Mucosa of descending colon (tissue), 3 donors: ENCODE results near the gene KIF3C. TPM values are rescaled to one million over a fixed set of nuclear protein-coding genes. Genes with fewer than 3 reads are reported as not detected.
"Not testable (repeated sequence)": the region's sequence is repeated elsewhere in the genome, so short reads cannot be mapped to it uniquely, and the experiment has no call there.

Experiments used
- ATAC-seq: fragments of 200-7000 bp; cut with Tn5 transposase; one replicate; pipeline ENCODE4 v1.9.1; 2020; ENCODE audit warnings: mild to moderate bottlenecking, moderate library complexity
- DNase-seq, 3 donors: peaks; one replicate each; pipeline ENCODE4 v3.0.0-alpha.2; 2020
- H3K36me3 ChIP-seq: fragments of 200-600 bp; one replicate; pipeline ENCODE4 v1.8.0; 2021; ENCODE audit warnings: low read depth, mild to moderate bottlenecking
- H3K4me1 ChIP-seq: fragments of 200-600 bp; one replicate; pipeline ENCODE4 v1.8.0; 2021; ENCODE audit warnings: low read depth, mild to moderate bottlenecking
- H3K4me3 ChIP-seq: fragments of 200-600 bp; one replicate; pipeline ENCODE4 v1.8.0; 2021; ENCODE audit warnings: mild to moderate bottlenecking
- H3K9me3 ChIP-seq: fragments of 200-600 bp; one replicate; pipeline ENCODE4 v1.8.0; 2021; ENCODE audit warnings: mild to moderate bottlenecking
- intact Hi-C, 2 donors: fragments of 100-400 bp; cut with DNase I in 1 of 2; cut with micrococcal nuclease in 1 of 2; formaldehyde crosslinking; loops; one replicate each; pipeline versions ENCODE4 v1.11.0 to v1.11.1; 2022; cut with DNase I, micrococcal nuclease
- total RNA-seq, 3 donors: library from RNA; stranded (reverse); fragmentation: NEBNext Ultra II Directional in 2 of 3; extraction: Animal tissue kit (Norgen Biotek cat#: 25700) in 2 of 3; gene quantifications; one replicate each; pipeline versions ENCODE4 v1.2.1 to v1.2.4, GENCODE V29; 2021 to 2023
- TF ChIP-seq, protein P1 (sequence below): fragments of 200-600 bp; IDR thresholded peaks from one replicate; pipeline ENCODE4 v1.8.0; 2022; ENCODE audit warnings: antibody characterized with exemption, mild to moderate bottlenecking
- donor health status: DM: no; HTN: no; CAD: no; lungs with moderate emphysema.
- donor health status: DM: no; HTN: no; CAD: no.
- donor health status: DM: no; HTN: yes; CAD: no.

Gene KIF3C
- total RNA-seq, 3 donors from 2014 or later: 1.7 to 14.9 (median 3.3) TPM

DNA sequence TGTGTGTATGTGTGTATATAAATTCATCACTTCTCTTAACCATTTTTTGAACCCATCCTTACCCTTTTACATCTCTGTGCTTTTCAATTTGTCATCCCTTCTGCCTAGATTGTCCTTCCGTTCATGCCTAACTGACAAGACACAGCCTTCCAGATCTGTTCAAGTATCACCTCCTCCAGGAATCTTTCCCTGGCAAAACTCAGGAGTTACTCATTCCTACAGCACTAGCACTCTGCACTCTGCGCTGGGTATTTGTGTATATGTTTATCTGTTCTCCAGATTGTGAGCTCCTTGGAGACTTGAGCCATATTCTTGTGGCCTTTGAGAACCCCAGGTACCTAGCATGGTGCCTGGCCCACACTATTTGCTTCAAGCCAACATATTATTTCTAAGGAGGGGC is 77.2 kb downstream of the KIF3C start:
- no peaks in the 10 kb centered on the region for H3K4me1 ChIP-seq
- H3K4me3 ChIP-seq: no peak overlapping the region
- H3K9me3 ChIP-seq: no peaks in the 10 kb centered on the region
- H3K36me3 ChIP-seq: no peaks in the 10 kb centered on the region
- ATAC-seq (no peak), DNase-seq (no peak)
- intact Hi-C loops: no loop called here
- TF ChIP-seq, protein P1, sequence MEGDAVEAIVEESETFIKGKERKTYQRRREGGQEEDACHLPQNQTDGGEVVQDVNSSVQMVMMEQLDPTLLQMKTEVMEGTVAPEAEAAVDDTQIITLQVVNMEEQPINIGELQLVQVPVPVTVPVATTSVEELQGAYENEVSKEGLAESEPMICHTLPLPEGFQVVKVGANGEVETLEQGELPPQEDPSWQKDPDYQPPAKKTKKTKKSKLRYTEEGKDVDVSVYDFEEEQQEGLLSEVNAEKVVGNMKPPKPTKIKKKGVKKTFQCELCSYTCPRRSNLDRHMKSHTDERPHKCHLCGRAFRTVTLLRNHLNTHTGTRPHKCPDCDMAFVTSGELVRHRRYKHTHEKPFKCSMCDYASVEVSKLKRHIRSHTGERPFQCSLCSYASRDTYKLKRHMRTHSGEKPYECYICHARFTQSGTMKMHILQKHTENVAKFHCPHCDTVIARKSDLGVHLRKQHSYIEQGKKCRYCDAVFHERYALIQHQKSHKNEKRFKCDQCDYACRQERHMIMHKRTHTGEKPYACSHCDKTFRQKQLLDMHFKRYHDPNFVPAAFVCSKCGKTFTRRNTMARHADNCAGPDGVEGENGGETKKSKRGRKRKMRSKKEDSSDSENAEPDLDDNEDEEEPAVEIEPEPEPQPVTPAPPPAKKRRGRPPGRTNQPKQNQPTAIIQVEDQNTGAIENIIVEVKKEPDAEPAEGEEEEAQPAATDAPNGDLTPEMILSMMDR: no peak

DNA sequence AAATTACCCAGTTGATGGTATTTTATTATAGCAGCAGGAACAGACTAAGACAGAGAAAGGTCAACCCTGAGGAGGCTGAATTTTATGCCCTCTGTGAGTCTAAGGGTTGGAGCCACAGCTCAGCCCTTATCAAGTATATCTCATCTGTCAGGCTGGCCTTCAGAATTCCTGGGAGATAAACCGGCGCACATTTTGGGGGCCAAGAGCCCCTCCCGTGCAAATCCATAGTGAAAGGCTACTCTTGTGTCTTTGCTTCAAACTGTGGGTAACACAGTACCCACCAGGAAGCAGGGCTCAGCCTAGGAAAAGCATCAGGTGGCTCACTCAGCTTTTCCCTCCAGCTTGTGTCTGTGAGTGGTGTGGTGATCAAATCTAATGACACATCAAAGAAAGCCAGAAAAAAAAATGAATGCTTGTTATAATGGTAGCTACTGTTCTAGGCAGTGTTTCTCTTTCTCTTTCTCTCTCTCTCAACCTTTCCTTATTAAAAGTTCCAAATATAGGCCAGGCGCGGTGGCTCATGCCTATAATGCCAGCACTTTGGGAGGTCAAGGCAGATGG is 79.0 kb downstream of the KIF3C start:
- H3K9me3 ChIP-seq: no peaks in the 10 kb centered on the region
- no peaks in the 10 kb centered on the region for H3K36me3 ChIP-seq
- no peaks in the 10 kb centered on the region for H3K4me1 ChIP-seq
- DNase-seq: no peak
- no peak overlapping the region for H3K4me3 ChIP-seq
- no peak for ATAC-seq
- intact Hi-C loops: no loop called here
- TF ChIP-seq, protein P1: no peak

DNA sequence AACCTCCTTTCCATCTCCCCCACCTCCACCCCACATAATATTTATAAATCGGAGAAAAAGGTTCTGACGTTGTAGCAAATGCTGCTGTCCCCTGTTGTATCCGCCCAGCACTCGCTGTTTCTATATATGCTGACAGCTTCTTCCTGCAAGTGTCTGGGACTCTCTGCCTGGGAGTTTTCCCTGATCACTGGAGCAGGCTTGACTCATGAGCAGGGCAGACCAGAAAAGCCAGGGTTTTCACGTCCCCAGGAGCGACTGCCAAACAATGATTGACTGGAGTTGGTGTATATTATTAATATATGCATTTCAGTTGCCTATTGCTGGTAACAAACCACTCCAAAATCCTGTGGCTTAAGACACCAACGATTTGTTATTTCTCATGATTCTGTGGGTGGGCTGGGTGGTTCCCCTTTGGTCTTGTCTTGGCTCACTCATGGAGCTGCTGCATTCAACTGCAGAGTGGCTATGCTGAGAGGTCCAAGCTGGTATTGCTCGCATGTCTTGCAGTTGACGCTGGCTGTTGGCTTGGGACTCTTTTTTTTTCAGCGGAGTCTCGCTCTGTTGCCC is 82.8 kb downstream of the KIF3C start:
- H3K9me3 ChIP-seq: no peaks in the 10 kb centered on the region
- H3K36me3 ChIP-seq: no peaks in the 10 kb centered on the region
- TF ChIP-seq, protein P1: no peak
- ATAC-seq (no peak), DNase-seq (no peak)
- H3K4me3 ChIP-seq: no peak overlapping the region
- no peaks in the 10 kb centered on the region for H3K4me1 ChIP-seq
- intact Hi-C loops: no loop called here

DNA sequence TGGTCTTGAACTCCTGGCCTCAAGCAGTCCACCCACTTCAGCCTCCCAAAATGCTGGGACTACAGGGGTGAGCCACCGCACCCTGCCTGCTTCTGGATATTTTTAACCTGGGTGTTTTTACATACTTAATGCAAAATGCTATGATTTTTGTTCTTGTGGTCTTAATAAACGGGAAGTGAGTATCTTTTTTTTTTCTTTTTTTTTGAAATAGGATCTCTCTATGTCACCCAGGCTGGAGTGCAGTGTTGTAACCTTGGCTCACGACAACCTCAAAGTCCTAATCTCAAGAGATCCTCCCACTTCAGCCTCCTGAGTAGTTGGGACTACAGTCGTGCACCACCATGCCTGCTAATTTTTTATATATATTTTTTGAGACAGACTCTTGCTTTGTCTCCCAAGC is 84.8 kb downstream of the KIF3C start:
- ATAC-seq (no peak), DNase-seq (no peak)
- H3K4me1 ChIP-seq: no peaks in the 10 kb centered on the region
- H3K9me3 ChIP-seq: no peaks in the 10 kb centered on the region
- intact Hi-C loops: no loop called here
- no peak overlapping the region for H3K4me3 ChIP-seq
- H3K36me3 ChIP-seq: no peaks in the 10 kb centered on the region
- TF ChIP-seq, protein P1: no peak

DNA sequence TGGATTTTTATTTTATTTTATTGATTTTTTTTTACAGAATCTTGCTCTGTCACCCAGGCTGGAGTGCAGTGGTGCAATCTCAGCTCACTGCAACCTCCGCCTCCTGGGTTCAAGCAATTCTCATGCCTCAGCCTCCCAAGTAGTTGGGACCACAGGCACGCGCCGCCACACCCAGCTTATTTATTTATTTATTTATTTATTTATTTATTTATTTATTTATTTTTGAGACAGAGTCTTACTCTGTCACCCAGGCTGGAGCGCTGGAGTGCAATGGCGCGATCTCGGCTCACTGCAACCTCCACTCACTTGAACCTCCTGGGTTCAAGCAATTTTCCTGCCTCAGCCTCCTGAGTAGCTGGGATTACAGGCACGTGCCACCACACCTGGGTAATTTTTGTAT is 86.0 kb downstream of the KIF3C start:
- H3K9me3 ChIP-seq, H3K4me1 ChIP-seq, ATAC-seq, H3K4me3 ChIP-seq, H3K36me3 ChIP-seq, intact Hi-C loops, DNase-seq: not testable (repeated sequence)

DNA sequence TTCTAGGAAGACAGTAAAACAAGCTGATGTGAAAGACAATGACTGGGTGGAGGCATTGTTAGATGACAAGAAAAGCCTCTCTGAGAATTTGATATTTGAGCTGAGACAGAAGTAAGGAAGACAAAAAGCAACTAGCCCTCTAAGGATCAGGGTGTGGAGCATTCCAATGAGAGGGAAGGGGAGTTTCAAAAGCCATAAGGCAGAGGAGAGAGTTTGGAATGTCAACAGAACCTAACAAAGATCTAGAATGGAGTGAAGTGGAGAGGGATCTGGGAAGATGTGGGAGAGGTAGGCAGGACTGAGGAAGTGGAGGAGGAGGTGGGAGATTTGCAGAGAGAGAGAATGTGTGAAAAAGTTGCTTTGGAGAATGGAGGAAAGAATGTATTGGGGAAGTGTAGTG is 86.7 kb downstream of the KIF3C start:
- no peaks in the 10 kb centered on the region for H3K36me3 ChIP-seq
- DNase-seq (no peak), ATAC-seq (no peak)
- no peak overlapping the region for H3K4me3 ChIP-seq
- no peaks in the 10 kb centered on the region for H3K9me3 ChIP-seq
- TF ChIP-seq, protein P1: no peak
- intact Hi-C loops: no loop called here
- no peaks in the 10 kb centered on the region for H3K4me1 ChIP-seq
